HEK293 (cell line): ENCODE measurements around the gene IRF7.
A peak's percentile ranks its signal among the peaks of the same experiment; 100 is the strongest.

Source experiments
- CTCF ChIA-PET: fragments of 350-600 bp; formaldehyde crosslinking; extraction: SDS; loops from one replicate; lab custom pipeline; 2021; ENCODE audit warnings: antibody characterized with exemption; lab: Yijun Ruan, JAX
- POLR2A ChIA-PET: fragments of 300-600 bp; formaldehyde crosslinking; extraction: SDS; loops from one replicate; lab custom pipeline; 2020; ENCODE audit warnings: antibody characterized with exemption, inconsistent platforms; lab: Yijun Ruan, JAX
- H3K27ac ChIP-seq: fragments of 200-500 bp; sonication (Bioruptor generic); 2 replicates; pipeline ENCODE4 v1.5.1; 2014; ENCODE audit warnings: low read depth, low read length, control low read depth, inconsistent platforms; ENCODE audit errors: extremely low read depth
- H3K36me3 ChIP-seq, 2 experiments: fragments of 200-500 bp in 1 of 2; sonication (Bioruptor generic) in 1 of 2; 1 replicate in 1 of 2; 2 replicates in 1 of 2; pipeline ENCODE4 v1.5.1; 2014 to 2017; ENCODE audit warnings: inconsistent platforms in 2 of 2, low read length in 2 of 2; ENCODE audit not compliant: control insufficient read depth in 2 of 2, insufficient read depth in 1 of 2
- H3K4me1 ChIP-seq: fragments of 200-500 bp; sonication (Bioruptor generic); 2 replicates; pipeline ENCODE4 v1.5.1; 2014; ENCODE audit warnings: mild to moderate bottlenecking, low read length, inconsistent platforms; ENCODE audit not compliant: control insufficient read depth, insufficient read depth
- H3K4me3 ChIP-seq: 2 replicates; pipeline ENCODE4 v1.5.1; 2011; ENCODE audit warnings: low read depth, mild to moderate bottlenecking, control low read depth, low read length, moderate library complexity
- H3K9me3 ChIP-seq: fragments of 200-500 bp; sonication (Bioruptor generic); 2 replicates; pipeline ENCODE4 v1.5.1; 2014; ENCODE audit warnings: low read depth, low read length, inconsistent platforms; ENCODE audit not compliant: control insufficient read depth, insufficient read depth
- CTCF ChIP-seq: fragments of 450-650 bp; formaldehyde crosslinking; IDR thresholded peaks from 2 replicates; pipeline ENCODE4 v1.5.1; 2016; ENCODE audit warnings: missing biosample characterization, missing genetic modification characterization
- GLI4 ChIP-seq: fragments of 450-650 bp; formaldehyde crosslinking; IDR thresholded peaks from 2 replicates; pipeline ENCODE4 v1.5.1; 2016; ENCODE audit warnings: missing biosample characterization, missing genetic modification characterization
- KLF10 ChIP-seq: fragments of 450-650 bp; IDR thresholded peaks from 2 replicates; pipeline ENCODE4 v1.5.1; 2018; ENCODE audit warnings: missing biosample characterization, mild to moderate bottlenecking, missing genetic modification characterization
- OSR2 ChIP-seq: fragments of 450-650 bp; formaldehyde crosslinking; IDR thresholded peaks from 2 replicates; pipeline ENCODE4 v1.5.1; 2016; ENCODE audit warnings: missing biosample characterization, missing genetic modification characterization
- ZBTB26 ChIP-seq: fragments of 450-650 bp; formaldehyde crosslinking; optimal IDR thresholded peaks from 2 replicates; pipeline ENCODE3; 2016; ENCODE audit warnings: missing biosample characterization, mild to moderate bottlenecking, missing genetic modification characterization
- ZNF10 ChIP-seq: fragments of 450-650 bp; formaldehyde crosslinking; IDR thresholded peaks from 2 replicates; pipeline ENCODE4 v1.5.1; 2017; ENCODE audit warnings: missing biosample characterization, missing genetic modification characterization
- ZNF514 ChIP-seq: fragments of 450-650 bp; formaldehyde crosslinking; IDR thresholded peaks from 2 replicates; pipeline ENCODE4 v1.5.1; 2016; ENCODE audit warnings: missing biosample characterization, missing genetic modification characterization
- ZNF558 ChIP-seq: fragments of 450-650 bp; formaldehyde crosslinking; IDR thresholded peaks from 2 replicates; pipeline ENCODE4 v1.5.1; 2016; ENCODE audit warnings: missing biosample characterization, missing genetic modification characterization
- ZNF585B ChIP-seq: fragments of 450-650 bp; formaldehyde crosslinking; IDR thresholded peaks from 2 replicates; pipeline ENCODE4 v1.5.1; 2016; ENCODE audit warnings: missing biosample characterization, missing genetic modification characterization
- ZNF600 ChIP-seq: fragments of 450-650 bp; formaldehyde crosslinking; IDR thresholded peaks from 2 replicates; pipeline ENCODE4 v1.5.1; 2016; ENCODE audit warnings: missing biosample characterization, missing genetic modification characterization
- ZNF654 ChIP-seq: fragments of 450-650 bp; formaldehyde crosslinking; IDR thresholded peaks from 2 replicates; pipeline ENCODE4 v1.5.1; 2016; ENCODE audit warnings: low read depth, missing biosample characterization, missing genetic modification characterization
- ZNF76 ChIP-seq: fragments of 450-650 bp; formaldehyde crosslinking; IDR thresholded peaks from 2 replicates; pipeline ENCODE4; 2016; ENCODE audit warnings: low read depth, missing biosample characterization, missing genetic modification characterization, borderline replicate concordance
- ZSCAN16 ChIP-seq: fragments of 450-650 bp; formaldehyde crosslinking; IDR thresholded peaks from 2 replicates; pipeline ENCODE4 v1.5.1; 2016; ENCODE audit warnings: missing biosample characterization, missing genetic modification characterization
- TF ChIP-seq, protein P1 (sequence below): fragments of 450-650 bp; formaldehyde crosslinking; IDR thresholded peaks from 2 replicates; pipeline ENCODE4 v1.5.1; 2017; ENCODE audit warnings: missing biosample characterization, missing genetic modification characterization
- TF ChIP-seq, protein P2 (sequence below): fragments of 450-650 bp; formaldehyde crosslinking; IDR thresholded peaks from 2 replicates; pipeline ENCODE4 v1.5.1; 2016; ENCODE audit warnings: missing biosample characterization, missing genetic modification characterization

IRF7 gene

DNA sequence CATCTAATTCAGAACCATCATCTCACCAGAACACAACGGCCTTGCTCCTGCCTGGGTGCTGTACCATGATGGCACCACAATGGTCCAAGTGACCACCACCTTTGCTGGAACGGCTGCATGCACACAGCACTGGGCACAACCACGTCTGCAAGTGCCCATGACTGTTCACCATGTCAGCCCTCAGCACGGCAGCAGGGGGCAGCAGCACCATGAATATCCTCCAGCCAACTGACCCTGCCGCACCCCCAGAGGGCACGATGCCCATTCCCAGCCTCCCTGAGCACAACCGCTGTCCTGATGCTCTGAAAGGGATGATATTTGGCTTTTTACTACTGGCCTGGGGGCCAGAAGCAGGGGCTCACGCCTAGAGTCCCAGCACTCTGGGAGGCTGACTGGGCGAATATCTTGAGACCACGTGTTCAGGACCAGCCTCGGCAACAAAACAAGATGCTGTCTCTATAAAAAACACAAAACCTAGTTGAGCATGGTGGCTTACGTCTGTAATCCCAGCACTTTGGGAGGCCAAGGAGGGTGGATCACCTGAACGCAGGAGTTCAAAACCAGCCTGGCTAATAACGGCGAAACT is 47.0 kb upstream of the IRF7 start:
- POLR2A ChIA-PET: no interaction called here
- no peak overlapping the region for H3K4me3 ChIP-seq
- no peaks in the 10 kb centered on the region for H3K9me3 ChIP-seq
- no peak overlapping the region for H3K27ac ChIP-seq
- TF ChIP-seq CTCF (tag by site-specific recombination) (peak; percentile 55; the same call in 1 of the 2 replicates), ZNF654 (tag by site-specific recombination) (peak; percentile 34), ZNF10 (tag by site-specific recombination) (no peak), KLF10 (tag by site-specific recombination) (no peak), ZNF76 (tag by site-specific recombination) (no peak), ZSCAN16 (tag by site-specific recombination) (no peak), ZNF558 (tag by site-specific recombination) (no peak), ZNF514 (tag by site-specific recombination) (no peak)
- TF ChIP-seq, protein P1, sequence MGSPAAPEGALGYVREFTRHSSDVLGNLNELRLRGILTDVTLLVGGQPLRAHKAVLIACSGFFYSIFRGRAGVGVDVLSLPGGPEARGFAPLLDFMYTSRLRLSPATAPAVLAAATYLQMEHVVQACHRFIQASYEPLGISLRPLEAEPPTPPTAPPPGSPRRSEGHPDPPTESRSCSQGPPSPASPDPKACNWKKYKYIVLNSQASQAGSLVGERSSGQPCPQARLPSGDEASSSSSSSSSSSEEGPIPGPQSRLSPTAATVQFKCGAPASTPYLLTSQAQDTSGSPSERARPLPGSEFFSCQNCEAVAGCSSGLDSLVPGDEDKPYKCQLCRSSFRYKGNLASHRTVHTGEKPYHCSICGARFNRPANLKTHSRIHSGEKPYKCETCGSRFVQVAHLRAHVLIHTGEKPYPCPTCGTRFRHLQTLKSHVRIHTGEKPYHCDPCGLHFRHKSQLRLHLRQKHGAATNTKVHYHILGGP (tag by site-specific recombination): no peak
- CTCF ChIA-PET: interaction anchor here (0.6 to 1.6 kb wide), 5 partner anchors 12 to 96 kb away, joined by 3 to 4 read pairs (median 3); partner anchors contain the start of genes DEAF1 and TMEM80
- H3K4me1 ChIP-seq: no peaks in the 10 kb centered on the region
- H3K36me3 ChIP-seq: peaks cover 8 to 90% of the 10 kb centered on the region in 2 experiments; a peak in 2 of 3 replicates

GRCh38 chr11:660681-661444 is 45.1 kb upstream of the IRF7 start:
- ChIA-PET CTCF (interaction anchor here (0.6 to 1.6 kb wide), 4 partner anchors 34 to 255 kb away, joined by 3 to 4 read pairs (median 3); partner anchors contain the start of genes DEAF1 and TMEM80), POLR2A (no interaction called here)
- H3K4me1 ChIP-seq: no peaks in the 10 kb centered on the region
- no peak overlapping the region for H3K4me3 ChIP-seq
- H3K9me3 ChIP-seq: no peaks in the 10 kb centered on the region
- no peak overlapping the region for H3K27ac ChIP-seq
- TF ChIP-seq ZNF600 (tag by site-specific recombination) (0 out of 2 replicates have a peak, but pooled peaks have one; percentile 13), ZBTB26 (tag by site-specific recombination) (no peak)
- TF ChIP-seq, all 188 proteins: peak for 1
- H3K36me3 ChIP-seq: peaks cover 8 to 93% of the 10 kb centered on the region in 2 experiments; a peak in 2 of 3 replicates

- Histone ChIP-seq H3K36me3 (peaks cover 8 to 91% of the 10 kb centered on the region in 2 experiments; a peak in 2 of 3 replicates), H3K4me3 (no peak overlapping the region), H3K27ac (no peak overlapping the region), H3K9me3 (no peaks in the 10 kb centered on the region), H3K4me1 (no peaks in the 10 kb centered on the region)
- TF ChIP-seq OSR2 (tag by site-specific recombination): no peak
- no peak for TF ChIP-seq GLI4 (tag by site-specific recombination)
- TF ChIP-seq ZNF585B: no peak
- TF ChIP-seq, protein P2, sequence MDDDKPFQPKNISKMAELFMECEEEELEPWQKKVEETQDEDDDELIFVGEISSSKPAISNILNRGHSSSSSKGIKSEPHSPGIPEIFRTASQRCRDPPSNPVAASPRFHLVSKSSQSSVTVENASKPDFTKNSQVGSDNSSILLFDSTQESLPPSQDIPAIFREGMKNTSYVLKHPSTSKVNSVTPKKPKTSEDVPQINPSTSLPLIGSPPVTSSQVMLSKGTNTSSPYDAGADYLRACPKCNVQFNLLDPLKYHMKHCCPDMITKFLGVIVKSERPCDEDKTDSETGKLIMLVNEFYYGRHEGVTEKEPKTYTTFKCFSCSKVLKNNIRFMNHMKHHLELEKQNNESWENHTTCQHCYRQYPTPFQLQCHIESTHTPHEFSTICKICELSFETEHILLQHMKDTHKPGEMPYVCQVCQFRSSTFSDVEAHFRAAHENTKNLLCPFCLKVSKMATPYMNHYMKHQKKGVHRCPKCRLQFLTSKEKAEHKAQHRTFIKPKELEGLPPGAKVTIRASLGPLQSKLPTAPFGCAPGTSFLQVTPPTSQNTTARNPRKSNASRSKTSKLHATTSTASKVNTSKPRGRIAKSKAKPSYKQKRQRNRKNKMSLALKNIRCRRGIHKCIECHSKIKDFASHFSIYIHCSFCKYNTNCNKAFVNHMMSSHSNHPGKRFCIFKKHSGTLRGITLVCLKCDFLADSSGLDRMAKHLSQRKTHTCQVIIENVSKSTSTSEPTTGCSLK (tag by site-specific recombination): no peak
- ChIA-PET POLR2A (no interaction called here), CTCF (interaction anchor here (0.8 kb wide), 1 partner anchor 22 kb away, joined by 3 read pairs; no protein-coding TSS in a partner anchor)
These were observed 44.5 kb upstream of the IRF7 start for GRCh38 chr11:660281-660680.
